Gastrocnemius medialis (tissue), 4 donors: ENCODE data around the gene PML. TPM values are rescaled to one million over a fixed set of nuclear protein-coding genes. Genes with fewer than 3 reads are reported as not detected.

ENCODE experiments used
- ATAC-seq, 2 donors: fragments of 150-250 bp; one replicate each; pipeline ENCODE4 v1.9.1; 2016
- DNase-seq, 2 donors: peaks; one replicate each; pipeline ENCODE4 v3.0.0-alpha.2; 2019
- H3K27ac ChIP-seq, 4 donors: fragments of 200-600 bp; sonication (generic); 1 replicate in 1 of 4; 2 replicates in 3 of 4; pipeline ENCODE4 v1.5.1; 2016 to 2018; ENCODE audit warnings: mild to moderate bottlenecking in 2 of 4, moderate library complexity in 1 of 4
- H3K27me3 ChIP-seq, 3 donors: fragments of 200-600 bp; sonication (generic) in 2 of 3; 1 replicate in 1 of 3; 2 replicates in 2 of 3; pipeline versions ENCODE4 v1.5.1 to v1.6.0; 2016 to 2019; ENCODE audit warnings: mild to moderate bottlenecking in 1 of 3, moderate library complexity in 1 of 3
- H3K36me3 ChIP-seq, 2 donors: fragments of 200-600 bp; sonication (generic) in 1 of 2; one replicate each; pipeline ENCODE4 v1.5.1; 2017 to 2018
- H3K4me1 ChIP-seq, 2 donors: fragments of 200-600 bp; sonication (generic) in 1 of 2; one replicate each; pipeline ENCODE4 v1.5.1; 2016 to 2017; ENCODE audit warnings: mild to moderate bottlenecking in 2 of 2
- H3K4me3 ChIP-seq, 4 donors: fragments of 200-600 bp; sonication (generic) in 3 of 4; 1 replicate in 1 of 4; 2 replicates in 3 of 4; pipeline ENCODE4 v1.5.1; 2016 to 2019; ENCODE audit warnings: mild to moderate bottlenecking in 2 of 4
- H3K9me3 ChIP-seq, 3 donors: fragments of 200-600 bp; sonication (generic) in 2 of 3; 1 replicate in 1 of 3; 2 replicates in 2 of 3; pipeline ENCODE4 v1.5.1; 2016 to 2019
- CTCF ChIP-seq, 5 experiments: fragments of 450-650 bp in 3 of 5; fragments of 200-600 bp in 2 of 5; sonication (generic) in 2 of 5; IDR thresholded peaks in 4 of 5; conservative IDR thresholded peaks in 1 of 5; 1 replicate in 4 of 5; 2 replicates in 1 of 5; pipeline ENCODE4 v1.5.1; 2016 to 2019; ENCODE audit warnings: antibody characterized with exemption in 5 of 5, mild to moderate bottlenecking in 3 of 5, moderate library complexity in 3 of 5
- POLR2A ChIP-seq, 2 donors: fragments of 450-650 bp; IDR thresholded peaks; one replicate each; pipeline ENCODE4 v1.6.1; 2017; ENCODE audit warnings: antibody characterized with exemption in 2 of 2, mild to moderate bottlenecking in 2 of 2, moderate library complexity in 2 of 2
- in situ Hi-C, 4 donors: fragments of 200-750 bp; cut with MboI; loops; one replicate each; pipeline versions ENCODE4 v1.15.0 to v1.8.0; 2017; ENCODE audit warnings: low sequenced_read_pairs in 4 of 4
- intact Hi-C: fragments of 100-400 bp; cut with DNase I; formaldehyde crosslinking; loops from one replicate; pipeline ENCODE4 v1.15.1; 2023; ENCODE audit warnings: low total_unique reads
- total RNA-seq, 4 donors: library from RNA; depleted of rRNA; stranded (reverse); fragments of >200 nt; gene quantifications; one replicate each; pipeline versions ENCODE4 v1.1.0 to v1.2.3, GENCODE V29; 2016

The PML gene
- total RNA-seq, 4 donors from 2014 or later, result 17.3 to 42.1 (median 21.2) TPM

GRCh38 chr15:73986055-73986775 lies 8.3 kb upstream of the PML start:
- in situ Hi-C loops, result loop anchor here in 2 of 4 donors (10.0 to 25.0 kb wide), 2 partner anchors 59 to 476 kb away; partner anchors contain the start of gene UBL7 (in 1 of the 2)

GRCh38 chr15:73986776-73987056 lies 7.8 kb upstream of the PML start:
- in situ Hi-C loops (loop anchor here in 2 of 4 donors (10.0 to 25.0 kb wide), 2 partner anchors 58 to 476 kb away; partner anchors contain the start of gene UBL7 (in 1 of the 2)), intact Hi-C loops (no loop called here)
- Histone ChIP-seq H3K36me3 (peaks cover 0 to 17% of the 10 kb centered on the region in 2 donors), H3K27ac (peak overlapping the region; percentile 5 to 94 (median 90)), H3K9me3 (no peaks in the 10 kb centered on the region), H3K4me1 (peaks cover 66 to 92% of the 10 kb centered on the region in 2 donors), H3K27me3 (no peaks in the 10 kb centered on the region), H3K4me3 (no peak overlapping the region)
- DNase-seq (no peak), ATAC-seq (no peak)
- TF ChIP-seq CTCF (IDR thresholded peaks at IDR 0.05 in 4 of 5, conservative IDR thresholded peaks at IDR 0.05 in 1 of 5) (no peak), POLR2A (IDR thresholded peaks at IDR 0.05) (no peak)

More at GRCh38 chr15:73986055-73986775, 8.3 kb upstream of the PML start:
- no peak for ATAC-seq
- Histone ChIP-seq H3K27ac (peak overlapping the region; percentile 5 to 94 (median 90)), H3K4me3 (no peak overlapping the region), H3K4me1 (peaks cover 66 to 94% of the 10 kb centered on the region in 2 donors), H3K36me3 (peaks cover 0 to 17% of the 10 kb centered on the region in 2 donors), H3K9me3 (no peaks in the 10 kb centered on the region), H3K27me3 (no peaks in the 10 kb centered on the region)
- intact Hi-C loops, result no loop called here
- TF ChIP-seq POLR2A (IDR thresholded peaks at IDR 0.05) (no peak), CTCF (IDR thresholded peaks at IDR 0.05 in 4 of 5, conservative IDR thresholded peaks at IDR 0.05 in 1 of 5) (no peak)
- no peak for DNase-seq

- Histone ChIP-seq H3K27me3 (no peaks in the 10 kb centered on the region), H3K27ac (peak overlapping the region; percentile 5 to 94 (median 90)), H3K36me3 (peaks cover 0 to 17% of the 10 kb centered on the region in 2 donors), H3K4me3 (no peak overlapping the region), H3K4me1 (peaks cover 60 to 87% of the 10 kb centered on the region in 2 donors), H3K9me3 (no peaks in the 10 kb centered on the region)
- TF ChIP-seq CTCF (IDR thresholded peaks at IDR 0.05 in 4 of 5, conservative IDR thresholded peaks at IDR 0.05 in 1 of 5), result no peak
- no peak for TF ChIP-seq POLR2A (IDR thresholded peaks at IDR 0.05)
- intact Hi-C loops (no loop called here), in situ Hi-C loops (loop anchor here in 2 of 4 donors (10.0 to 25.0 kb wide), 2 partner anchors 58 to 475 kb away; partner anchors contain the start of gene UBL7 (in 1 of the 2))
- DNase-seq (no peak), ATAC-seq (no peak)
These were observed 7.3 kb upstream of the PML start for GRCh38 chr15:73987250-73987649.

- in situ Hi-C loops, result loop anchor here in 2 of 4 donors (10.0 to 25.0 kb wide), 2 partner anchors 57 to 474 kb away; partner anchors contain the start of gene UBL7 (in 1 of the 2)
- ATAC-seq, result no peak
- peaks cover 0 to 17% of the 10 kb centered on the region in 2 donors for H3K36me3 ChIP-seq
- peak overlapping the region; percentile 88 to 94 (median 90) for H3K27ac ChIP-seq
- no peak overlapping the region for H3K4me3 ChIP-seq
- H3K27me3 ChIP-seq, result no peaks in the 10 kb centered on the region
- no peak for TF ChIP-seq CTCF (IDR thresholded peaks at IDR 0.05 in 4 of 5, conservative IDR thresholded peaks at IDR 0.05 in 1 of 5)
- TF ChIP-seq POLR2A (IDR thresholded peaks at IDR 0.05), result no peak
- intact Hi-C loops, result no loop called here
- H3K9me3 ChIP-seq, result no peaks in the 10 kb centered on the region
- DNase-seq, result no peak
- peaks cover 60 to 87% of the 10 kb centered on the region in 2 donors for H3K4me1 ChIP-seq
These were observed 6.7 kb upstream of the PML start for GRCh38 chr15:73987681-73988444.
